ENCODE results near the gene GRAMD1B.
"Not testable (repeated sequence)": the region's sequence is repeated elsewhere in the genome, so short reads cannot be mapped to it uniquely, and the experiment has no call there.

GRAMD1B gene

GRCh38 chr11:123448823-123449222, 18.8 kb downstream of the GRAMD1B start:
- no peak for DNase-seq

- no peak for DNase-seq
Measured at GRCh38 chr11:123449436-123449835, 19.4 kb downstream of the GRAMD1B start.

GRCh38 chr11:123450623-123451022, 20.6 kb downstream of the GRAMD1B start:
- peak; percentile 66 to 83 for DNase-seq

- DNase-seq: peak in 1 of 2 experiments; percentile 33
Measured at GRCh38 chr11:123451183-123451781, 21.2 kb downstream of the GRAMD1B start.

GRCh38 chr11:123452794-123453193, 22.7 kb downstream of the GRAMD1B start:
- no peak for DNase-seq

DNA sequence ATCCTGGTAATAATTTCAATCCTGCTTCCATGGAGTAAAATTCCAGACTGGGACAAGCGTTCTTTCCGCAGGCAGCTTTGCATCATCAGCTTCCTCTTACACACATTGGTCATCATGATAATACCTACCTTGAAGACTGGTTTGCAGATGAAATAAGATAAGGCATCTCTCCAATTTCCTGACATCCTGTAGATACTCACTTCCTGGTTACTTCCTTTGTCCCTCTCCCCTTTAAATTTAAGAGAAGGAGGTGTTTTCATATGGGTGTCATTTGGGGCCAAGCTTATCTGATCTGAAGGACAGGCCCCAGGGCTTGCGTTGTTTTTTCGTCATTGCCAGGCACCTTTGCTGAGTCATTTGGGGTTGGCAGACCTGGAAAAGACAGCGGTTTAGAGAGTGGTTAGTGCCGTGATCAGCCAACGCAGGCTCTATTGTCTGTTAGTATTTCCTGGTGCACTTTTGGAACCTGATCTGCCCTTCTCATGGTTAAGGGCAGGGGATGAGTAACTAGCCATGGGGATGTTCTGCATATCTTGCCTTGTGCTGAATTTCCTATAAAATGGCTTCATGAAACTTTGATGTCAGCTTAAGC, 24.1 kb downstream of the GRAMD1B start:
- no peak for DNase-seq

DNA sequence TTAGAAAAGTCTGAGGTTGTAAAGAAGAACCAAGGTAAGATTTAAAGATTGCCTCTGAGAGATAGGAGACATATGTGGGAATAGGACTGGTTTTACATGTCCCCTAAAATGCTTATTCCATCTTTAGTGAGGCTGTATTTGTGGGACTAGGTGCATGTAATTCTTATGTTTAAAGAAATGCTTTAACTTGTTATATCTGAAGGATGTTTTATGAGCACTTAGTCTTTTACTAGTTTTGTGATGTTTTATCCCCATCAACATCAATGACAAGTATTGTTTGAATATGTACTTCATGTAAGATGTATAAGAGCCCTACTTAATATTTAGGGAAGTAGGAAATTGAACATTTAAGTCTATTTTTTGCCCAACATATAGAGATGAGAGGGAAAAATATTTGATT, 24.7 kb downstream of the GRAMD1B start:
- DNase-seq: no peak

- DNase-seq: not testable (repeated sequence)
Measured at GRCh38 chr11:123456448-123456847, 26.4 kb downstream of the GRAMD1B start.

DNA sequence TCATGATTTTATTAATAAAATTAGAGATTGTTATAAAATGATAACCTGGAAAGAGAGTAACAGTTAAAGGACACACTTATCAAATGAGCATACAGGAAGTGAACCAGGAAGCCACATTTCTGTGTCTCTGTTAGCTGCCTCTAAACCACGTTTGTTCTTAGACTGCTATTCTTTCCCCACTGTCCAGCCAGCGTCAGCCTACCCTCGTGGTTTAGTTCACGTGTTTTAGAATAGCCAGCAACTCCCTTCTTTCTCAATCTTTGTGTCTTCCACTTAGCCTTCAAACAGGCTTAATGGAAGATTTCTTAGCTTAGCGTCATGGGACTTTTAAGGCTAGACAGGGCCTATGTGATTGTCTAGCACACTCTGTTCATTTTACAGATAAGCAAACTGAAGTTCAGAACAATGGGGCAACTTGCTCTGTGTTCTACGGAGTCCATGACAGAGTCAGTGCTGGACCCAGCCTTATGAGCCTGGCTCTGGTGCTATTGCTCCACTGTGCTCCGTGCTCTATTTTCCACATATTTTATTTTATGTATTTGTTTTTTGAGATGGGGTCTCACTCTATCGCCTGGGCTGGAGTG, 27.2 kb downstream of the GRAMD1B start:
- no peak for DNase-seq

GRCh38 chr11:123458501-123458900, 28.4 kb downstream of the GRAMD1B start:
- DNase-seq: no peak

- no peak for DNase-seq
Measured at GRCh38 chr11:123460012-123460700, 30.1 kb downstream of the GRAMD1B start.

- DNase-seq: peak; percentile 55 to 81
Measured at GRCh38 chr11:123461164-123461563, 31.1 kb downstream of the GRAMD1B start.

- not testable (repeated sequence) for DNase-seq
Measured at GRCh38 chr11:123465667-123466066, 35.6 kb downstream of the GRAMD1B start.

DNA sequence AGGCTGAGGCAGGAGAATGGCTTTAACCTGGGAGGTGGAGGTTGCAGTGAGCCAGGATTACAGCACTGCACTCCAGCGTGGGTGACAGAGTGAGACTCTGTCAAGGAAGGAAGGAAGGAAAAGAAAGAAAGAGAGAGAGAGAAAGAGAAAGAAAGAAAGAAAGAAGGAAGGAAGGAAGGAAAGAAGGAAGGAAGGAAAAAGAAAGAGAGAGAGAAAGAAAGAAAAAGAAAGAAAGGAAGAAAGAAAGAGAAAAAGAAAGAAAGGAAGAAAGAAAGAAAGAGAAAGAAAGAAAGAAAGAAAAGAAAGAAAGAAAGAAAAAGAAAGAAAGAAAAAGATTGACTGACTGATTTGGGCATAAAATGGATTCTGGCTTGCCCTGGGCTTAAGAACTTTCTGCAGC, 36.1 kb downstream of the GRAMD1B start:
- DNase-seq: not testable (repeated sequence)

- no peak for DNase-seq
Measured at GRCh38 chr11:123469089-123469488, 39.0 kb downstream of the GRAMD1B start.

- no peak for DNase-seq
Measured at GRCh38 chr11:123469586-123469985, 39.5 kb downstream of the GRAMD1B start.

- DNase-seq: no peak
Measured at GRCh38 chr11:123470842-123471241, 40.8 kb downstream of the GRAMD1B start.

DNA sequence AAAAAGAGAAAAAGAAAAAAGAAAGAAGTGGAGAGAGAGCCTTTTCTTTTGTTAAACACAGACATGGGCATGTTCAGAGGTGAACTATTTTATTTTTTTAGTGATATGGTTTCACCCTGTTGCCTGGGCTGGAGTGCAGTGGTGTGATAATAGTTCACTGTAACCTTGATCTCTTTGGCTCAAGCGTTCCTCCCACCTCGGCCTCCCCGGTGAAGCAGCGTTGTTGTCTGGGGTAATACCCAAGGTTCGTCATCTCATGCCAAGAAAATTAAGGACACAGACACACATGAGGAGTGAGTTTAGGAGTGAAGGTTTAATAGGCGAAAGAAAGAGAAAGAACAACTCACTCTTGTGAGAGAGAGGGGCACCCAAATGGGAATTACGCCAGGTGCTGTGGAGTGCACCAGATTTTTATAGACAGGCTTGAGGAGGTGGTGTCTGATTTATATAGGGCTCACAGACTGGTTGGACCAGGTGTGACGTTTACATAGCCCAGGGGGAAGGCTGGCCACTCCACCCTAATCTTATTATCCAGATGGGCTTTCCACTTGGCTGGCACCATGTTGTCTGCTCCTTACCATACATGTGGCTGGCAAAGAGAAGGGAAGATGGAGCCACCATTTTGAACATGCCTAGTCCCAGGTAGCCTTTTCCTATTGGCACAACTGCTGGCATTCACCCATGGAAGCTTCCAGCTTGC, 42.3 kb downstream of the GRAMD1B start:
- DNase-seq: peak in 1 of 2 experiments; percentile 25

GRCh38 chr11:123473941-123474677, 44.0 kb downstream of the GRAMD1B start:
- no peak for DNase-seq

GRCh38 chr11:123474994-123475393, 44.9 kb downstream of the GRAMD1B start:
- no peak for DNase-seq

DNA sequence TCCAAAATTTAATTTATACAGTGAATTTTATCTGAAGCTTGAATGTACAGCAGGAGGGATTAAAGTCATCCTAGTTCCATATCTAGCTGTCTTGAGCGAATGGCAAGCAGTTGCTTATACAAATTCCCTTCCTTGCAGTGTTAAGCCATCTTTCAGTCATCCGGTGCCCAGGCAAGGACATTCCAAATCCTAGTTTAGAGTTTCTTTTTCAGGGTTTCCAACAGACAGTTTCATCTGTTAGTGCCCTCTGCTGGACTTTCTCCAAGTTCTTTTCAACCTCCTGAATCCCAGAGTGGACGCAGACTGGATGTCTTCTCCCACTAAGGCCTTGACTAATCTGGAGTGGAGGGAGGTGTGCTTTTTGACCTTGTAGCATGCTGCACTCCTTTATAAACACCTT, 45.4 kb downstream of the GRAMD1B start:
- peak; percentile 23 to 63 for DNase-seq

DNA sequence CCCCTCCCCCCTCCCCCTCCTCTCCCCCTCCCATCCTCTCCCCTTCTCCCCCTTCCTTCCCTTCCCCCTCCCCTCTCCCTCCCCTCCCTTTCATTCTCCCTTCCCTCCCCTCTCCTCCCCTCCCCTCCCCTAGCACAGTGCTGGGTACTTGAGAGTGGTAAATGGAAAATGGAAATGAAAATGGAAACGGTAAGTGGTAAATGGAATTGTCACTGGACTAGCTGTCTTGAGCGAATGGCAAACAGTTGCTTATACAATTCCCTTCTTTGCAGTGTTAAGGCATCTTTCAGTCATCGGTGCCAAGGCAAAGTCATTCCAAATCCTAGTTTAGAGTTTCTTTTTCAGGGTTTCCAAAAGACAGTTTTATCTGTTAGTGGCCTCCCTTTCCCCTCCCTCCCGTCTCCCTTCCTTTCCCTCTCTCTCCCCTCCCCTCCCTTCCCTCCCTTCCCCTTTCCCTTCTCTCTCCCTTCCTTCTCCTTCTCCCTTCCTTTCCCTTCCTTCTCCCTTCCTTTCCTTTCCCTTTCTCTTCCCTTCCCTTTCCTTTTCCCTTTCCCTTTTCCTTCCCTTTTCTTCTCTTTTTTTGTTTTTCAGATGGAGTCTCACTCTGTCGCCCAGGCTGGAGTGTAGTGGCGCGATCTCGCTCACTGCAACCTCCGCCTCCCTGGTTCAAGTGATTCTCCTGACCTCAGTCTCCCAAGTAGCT, 47.3 kb downstream of the GRAMD1B start:
- no peak for DNase-seq

Data from NCI-H446 (cell line).